ENCODE data around the gene AP3B1.

DNA sequence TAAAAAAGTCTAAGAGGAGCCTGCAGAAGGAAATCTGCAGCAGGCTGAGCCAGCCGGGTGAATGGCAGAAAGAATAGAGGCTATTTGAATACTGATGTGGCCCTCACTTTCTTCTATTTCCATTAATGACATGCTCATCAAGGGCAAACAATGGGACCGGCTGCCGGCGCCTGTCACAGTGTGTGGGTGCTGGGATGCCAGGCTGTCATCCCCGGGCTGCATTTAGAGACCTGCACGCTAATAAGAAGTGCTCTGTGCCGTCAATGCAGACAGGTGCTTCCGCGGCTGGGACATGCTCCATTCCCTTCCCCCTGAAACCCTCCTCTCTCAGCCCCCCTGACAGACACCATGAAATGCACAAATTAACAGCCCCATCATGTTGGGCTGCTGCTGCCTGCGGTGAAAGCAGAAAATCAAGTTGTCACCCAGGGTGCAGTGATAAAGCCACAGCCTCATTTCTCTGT lies 300.6 kb downstream of the AP3B1 start:
- no peak for TF ChIP-seq CTCF (IDR thresholded peaks at IDR 0.05)
- no peak for TF ChIP-seq POLR2AphosphoS5 (IDR thresholded peaks at IDR 0.05)
- TF ChIP-seq POLR2A (IDR thresholded peaks at IDR 0.05), result no peak
- no peak for TF ChIP-seq EP300 (IDR thresholded peaks at IDR 0.05)

All from upper lobe of left lung (tissue), 4 donors.